Psoas muscle (tissue), 8 donors: ENCODE measurements around the gene TRMT2A. TPM values are rescaled to one million over a fixed set of nuclear protein-coding genes. Genes with fewer than 3 reads are reported as not detected.

Experiments
- ATAC-seq, 4 donors: fragments of 200-7000 bp; cut with Tn5 transposase; one replicate each; pipeline ENCODE4 v1.9.1; 2020; ENCODE audit warnings: moderate library complexity in 3 of 4, mild to moderate bottlenecking in 2 of 4
- DNase-seq, 2 donors: peaks; one replicate each; pipeline ENCODE4 v3.0.0-alpha.2; 2020
- H3K27ac ChIP-seq: fragments of 200-600 bp; one replicate; pipeline ENCODE4 v1.8.0; 2022
- H3K27me3 ChIP-seq, 3 donors: fragments of 200-600 bp in 1 of 3; one replicate each; pipeline versions ENCODE4 v1.6.1 to v1.8.0; 2013 to 2022; ENCODE audit warnings: low read length in 2 of 3, mild to moderate bottlenecking in 2 of 3, moderate library complexity in 1 of 3; ENCODE audit not compliant: insufficient read depth in 3 of 3
- H3K36me3 ChIP-seq, 2 donors: fragments of 200-600 bp in 1 of 2; one replicate each; pipeline versions ENCODE4 v1.6.1 to v1.8.0; 2013 to 2022; ENCODE audit warnings: low read depth in 1 of 2, mild to moderate bottlenecking in 1 of 2, moderate library complexity in 1 of 2; ENCODE audit not compliant: insufficient read depth in 1 of 2
- H3K4me1 ChIP-seq: fragments of 200-600 bp; one replicate; pipeline ENCODE4 v1.8.0; 2022
- H3K4me3 ChIP-seq: fragments of 200-600 bp; one replicate; pipeline ENCODE4 v1.8.0; 2022; ENCODE audit warnings: mild to moderate bottlenecking
- H3K9me3 ChIP-seq: fragments of 200-600 bp; one replicate; pipeline ENCODE4 v1.8.0; 2022
- CTCF ChIP-seq: fragments of 200-600 bp; IDR thresholded peaks from one replicate; pipeline ENCODE4 v1.8.0; 2022; ENCODE audit warnings: antibody characterized with exemption
- WGBS, 3 donors: extraction: QIAGEN DNeasy Blood & Tissue Kit; methylation state at CpG; one replicate each; pipeline versions ENCODE4 v1.1.6 to v1.1.7; 2013; 5-methylcytosine and 5-hydroxymethylcytosine counted together
- intact Hi-C, 2 donors: fragments of 100-400 bp; cut with DNase I; formaldehyde crosslinking; loops; one replicate each; pipeline versions ENCODE4 v1.11.0 to v1.14.2; 2022
- polyA plus RNA-seq, 3 donors: library from polyadenylated mRNA; stranded (reverse); fragments of 200-250 nt; gene quantifications; one replicate each; pipeline ENCODE4 v1.2.3, GENCODE V29; 2013
- total RNA-seq, 4 donors: library from RNA; stranded (reverse); fragmentation: NEBNext Ultra II Directional in 2 of 4; extraction: Animal tissue kit (Norgen Biotek cat#: 25700) in 2 of 4; gene quantifications; one replicate each; pipeline versions ENCODE4 v1.2.1 to v1.2.4, GENCODE V29; 2021 to 2023
- donor health status: healthy with polysubstance abuse.
- donor health status: DM: no; HTN: no; CAD: no; lungs with moderate emphysema.
- donor health status: Bipolar disorder and iron deficiency.
- donor health status: healthy.
- donor health status: DM: yes; HTN: yes; CAD: no.
- donor health status: DM: no; HTN: no; CAD: no.
- donor health status: DM: no; HTN: no; CAD: no.
- donor health status: DM: yes; HTN: yes; CAD: no.

The TRMT2A gene
- total and polyA plus RNA-seq, 7 donors = 20.5 to 34.1 (median 26.7) TPM

GRCh38 chr22:20133930-20134549 is 17.0 kb upstream of the TRMT2A start:
- H3K4me1 ChIP-seq = peaks cover 56% of the 10 kb centered on the region
- ATAC-seq (no peak), DNase-seq (no peak)
- TF ChIP-seq CTCF = no peak
- no peaks in the 10 kb centered on the region for H3K36me3 ChIP-seq
- H3K4me3 ChIP-seq = peak overlapping the region; percentile 96
- intact Hi-C loops = no loop called here
- no peak overlapping the region for H3K27ac ChIP-seq
- no peaks in the 10 kb centered on the region for H3K27me3 ChIP-seq
- no peaks in the 10 kb centered on the region for H3K9me3 ChIP-seq
- 63 to 72% (median 65%) methylated on average over 12 of the region's 12 CpGs for WGBS, 3 donors

- Histone ChIP-seq H3K27me3 (no peaks in the 10 kb centered on the region), H3K4me1 (peaks cover 50% of the 10 kb centered on the region), H3K4me3 (peak overlapping the region; percentile 96), H3K9me3 (no peaks in the 10 kb centered on the region), H3K36me3 (peaks cover 0 to 4% of the 10 kb centered on the region in 2 donors), H3K27ac (peak overlapping the region; percentile 80)
- ATAC-seq (no peak), DNase-seq (no peak)
- intact Hi-C loops = no loop called here
- WGBS, 3 donors = 37 to 45% (median 38%) methylated on average over 16 of the region's 16 CpGs
- TF ChIP-seq CTCF = no peak
Measured at GRCh38 chr22:20132686-20133246, 15.7 kb upstream of the TRMT2A start.

- intact Hi-C loops = no loop called here
- WGBS, 3 donors = 0 to 1% (median 0%) methylated on average over 20 to 72 of the region's 72 CpGs
- Histone ChIP-seq H3K9me3 (no peaks in the 10 kb centered on the region), H3K4me1 (peaks cover 43% of the 10 kb centered on the region), H3K27ac (peak overlapping the region; percentile 80), H3K36me3 (peaks cover 0 to 11% of the 10 kb centered on the region in 2 donors), H3K27me3 (no peaks in the 10 kb centered on the region), H3K4me3 (peak overlapping the region; percentile 96)
- ATAC-seq (peak in 2 of 4 donors; percentile 17 to 21), DNase-seq (peak; percentile 64 to 81)
- no peak for TF ChIP-seq CTCF
Measured at GRCh38 chr22:20131859-20132685, 15.0 kb upstream of the TRMT2A start.

- ATAC-seq (peak; percentile 49 to 61 (median 58)), DNase-seq (peak in 1 of 2 donors; percentile 61)
- H3K4me1 ChIP-seq = peaks cover 38% of the 10 kb centered on the region
- H3K27ac ChIP-seq = peak within 1 kb of the TSS; percentile 80
- intact Hi-C loops = no loop called here
- H3K36me3 ChIP-seq = peaks cover 0 to 17% of the 10 kb centered on the region in 2 donors
- H3K9me3 ChIP-seq = no peaks in the 10 kb centered on the region
- no peaks in the 10 kb centered on the region for H3K27me3 ChIP-seq
- H3K4me3 ChIP-seq = peak within 1 kb of the TSS; percentile 96
- 0% methylated on average over 6 to 43 of the region's 43 CpGs for WGBS, 3 donors
- TF ChIP-seq CTCF = no peak
Measured at GRCh38 chr22:20131597-20131858, 14.5 kb upstream of the TRMT2A start, which contains the start of gene ZDHHC8. Gene ZDHHC8 (plus strand): TSS chr22:20131804. CDS start chr22:20131948, 144 bp downstream.
